GM19324 (cell line): ENCODE results near the gene RPS14.

Experiments used
- ATAC-seq: cut with Tn5 transposase; IDR thresholded peaks from one replicate; pipeline ENCODE4 v1.9.1; 2021; ENCODE audit warnings: mild to moderate bottlenecking, moderate library complexity; ENCODE audit not compliant: unreplicated experiment, low FRiP score

Gene RPS14

DNA sequence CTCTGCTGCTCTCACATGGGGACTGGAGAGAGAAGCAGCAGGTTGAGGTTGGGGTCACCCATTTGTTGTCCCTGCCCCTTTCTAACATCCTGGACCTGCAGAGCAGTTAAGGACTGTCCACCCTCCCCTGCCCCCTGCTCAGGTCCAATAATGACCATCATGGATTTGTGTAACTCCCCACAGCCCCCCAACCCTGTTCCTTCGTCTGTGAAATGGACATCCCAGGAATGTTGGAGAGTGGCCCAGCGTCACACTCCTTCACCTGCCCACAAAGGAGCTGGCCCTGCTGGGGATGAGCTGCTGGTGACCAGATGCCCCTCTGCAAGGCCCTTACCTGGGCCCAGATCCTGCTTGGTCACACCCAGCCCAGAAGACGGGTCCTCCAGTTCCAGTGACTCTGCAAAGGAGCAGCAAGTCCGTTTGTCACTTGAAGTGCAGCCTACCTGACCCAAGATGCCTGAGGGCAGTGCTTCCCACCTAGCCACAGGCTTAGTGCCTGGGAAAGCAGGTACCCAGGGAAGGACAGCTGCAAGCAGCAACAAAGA is 47.2 kb downstream of the RPS14 start:
- ATAC-seq = no peak

- no peak for ATAC-seq
Measured at GRCh38 chr5:150401376-150402228, 47.9 kb downstream of the RPS14 start.

DNA sequence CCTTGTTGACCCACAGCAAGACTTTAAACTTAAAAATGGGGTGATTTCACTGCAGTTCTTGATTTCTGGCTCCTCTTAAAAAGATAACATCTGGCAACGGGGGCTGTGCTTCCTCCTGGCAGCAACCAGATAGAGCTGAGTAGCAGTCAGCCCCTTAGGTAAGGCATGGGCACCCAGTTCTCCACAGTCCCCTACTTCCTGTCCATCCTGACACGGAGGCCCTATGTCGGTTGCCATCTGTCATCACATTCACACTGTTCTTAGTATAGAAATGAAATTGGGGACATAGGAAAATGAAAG is 48.5 kb downstream of the RPS14 start:
- ATAC-seq = no peak

GRCh38 chr5:150400316-150401075 is 49.0 kb downstream of the RPS14 start:
- ATAC-seq = no peak

DNA sequence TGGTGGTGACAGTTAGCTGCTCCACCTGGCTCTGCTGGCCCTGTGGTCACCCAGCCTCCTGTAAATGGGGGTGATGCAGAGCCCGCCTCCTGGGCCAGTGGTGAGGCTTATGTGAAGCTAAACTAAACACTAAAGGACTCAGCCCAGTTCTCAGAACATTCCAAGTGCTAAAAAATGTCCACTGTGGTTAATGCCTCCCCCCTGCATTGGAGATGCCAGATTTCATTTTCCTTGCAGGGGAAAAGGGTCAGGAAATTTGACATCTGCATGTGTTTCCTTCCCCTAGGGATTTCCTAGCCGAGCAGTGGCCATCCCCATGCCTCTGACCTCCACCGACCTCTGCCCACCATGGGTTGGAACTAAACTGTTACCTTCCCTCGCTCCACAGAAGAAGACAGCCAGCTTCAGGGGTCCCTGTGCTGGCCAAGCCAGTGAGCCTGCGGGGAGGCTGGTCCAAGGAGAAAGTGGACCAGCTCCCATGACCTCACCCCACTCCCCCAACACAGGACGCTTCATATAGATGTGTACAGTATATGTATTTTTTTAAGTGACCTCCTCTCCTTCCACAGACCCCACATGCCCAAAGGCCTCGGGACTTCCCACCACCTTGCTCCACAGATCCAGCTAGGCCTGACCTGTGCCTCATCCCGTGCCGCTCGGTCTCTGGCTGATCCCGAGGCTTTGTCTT is 49.9 kb downstream of the RPS14 start:
- ATAC-seq = no peak

GRCh38 chr5:150398722-150399523 is 50.6 kb downstream of the RPS14 start:
- no peak for ATAC-seq

DNA sequence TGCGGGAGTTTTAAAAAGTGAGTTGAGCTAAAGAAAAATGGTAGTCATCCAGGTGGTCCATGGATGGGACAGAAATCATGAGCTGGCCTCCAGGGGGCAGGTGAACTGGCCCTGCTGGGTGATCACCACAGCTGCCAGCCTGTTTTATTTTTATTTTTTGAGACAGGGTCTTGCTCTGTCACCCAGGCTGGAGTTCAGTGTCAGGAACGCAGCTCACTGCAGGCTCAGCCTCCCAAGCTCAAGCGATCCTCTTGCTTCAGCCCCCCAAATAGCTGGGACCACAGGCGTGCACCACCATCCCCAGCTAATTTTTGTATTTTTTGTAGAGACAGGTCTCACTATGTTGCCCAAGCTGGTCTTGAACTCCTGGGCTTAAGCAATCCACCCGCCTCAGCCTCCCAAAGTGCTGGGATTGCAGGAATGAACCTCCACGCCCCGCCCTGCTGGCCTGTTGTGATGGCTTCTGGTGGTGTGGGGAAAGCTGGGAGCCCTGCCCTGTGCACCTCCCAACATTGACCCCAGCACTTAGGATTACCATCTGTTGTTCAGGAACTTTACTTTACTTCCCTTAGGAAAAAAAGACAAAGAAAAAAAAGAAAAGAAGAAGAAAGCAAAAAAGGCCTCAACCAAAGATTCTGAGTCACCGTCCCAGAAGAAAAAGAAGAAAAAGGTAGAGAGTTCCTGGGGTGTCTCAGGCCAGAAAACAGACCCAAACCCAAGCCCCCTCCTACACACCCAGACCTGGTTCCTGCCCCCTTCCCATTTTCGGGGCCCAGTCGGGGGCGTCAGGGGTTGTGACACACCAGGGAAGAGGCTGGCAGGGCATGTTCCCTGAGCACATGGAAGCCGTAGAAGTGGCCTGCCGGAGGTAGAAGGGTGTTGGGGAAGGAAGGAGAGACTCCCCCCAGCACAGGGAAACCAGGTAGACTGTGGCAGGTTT is 51.5 kb downstream of the RPS14 start:
- ATAC-seq = no peak

DNA sequence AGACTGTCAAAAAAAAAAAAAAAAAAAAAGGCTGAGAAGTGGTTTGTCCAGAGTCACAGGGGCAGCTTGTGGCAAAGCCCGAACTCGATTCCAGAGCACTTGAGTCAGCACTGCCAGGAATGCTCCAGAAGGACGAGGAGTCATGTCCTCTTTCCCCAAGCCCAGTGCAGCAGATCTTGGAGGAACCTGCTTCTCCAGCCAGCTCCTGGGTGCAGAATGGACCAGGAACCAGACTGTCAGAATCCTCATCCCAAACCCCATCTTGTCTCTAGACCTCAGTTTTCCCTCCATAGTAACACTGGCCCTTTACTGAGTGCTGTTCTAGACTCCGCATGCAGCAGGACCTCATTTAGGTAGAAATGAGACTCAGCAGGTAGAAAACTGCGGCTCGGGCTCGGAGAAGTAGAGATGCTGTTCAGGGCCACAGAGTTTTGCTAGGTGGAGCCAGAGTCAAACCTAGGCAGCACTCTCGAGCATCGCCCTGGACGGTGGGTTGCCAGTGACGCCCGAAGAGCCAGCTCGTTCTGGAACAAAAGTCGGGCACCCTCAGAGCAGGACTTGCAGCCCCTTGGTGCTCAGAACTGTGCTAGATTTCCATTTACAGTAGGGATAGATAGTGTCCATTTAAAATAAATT is 52.3 kb downstream of the RPS14 start:
- no peak for ATAC-seq

- ATAC-seq = no peak
Measured at GRCh38 chr5:150396267-150396666, 53.3 kb downstream of the RPS14 start.

DNA sequence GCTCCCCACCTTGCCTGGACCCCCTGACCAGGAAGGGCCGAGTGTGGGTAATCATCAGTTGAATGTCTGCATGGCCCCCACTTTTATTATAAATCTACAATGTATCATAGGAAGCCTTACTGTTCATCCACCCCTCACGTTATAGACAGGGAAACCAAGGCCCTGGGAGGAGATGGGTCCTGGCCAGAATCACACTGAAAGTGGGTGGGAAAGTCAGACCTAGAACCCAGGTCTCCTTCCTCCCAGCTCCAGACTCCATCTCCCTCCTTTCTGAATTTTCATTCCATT is 53.9 kb downstream of the RPS14 start:
- no peak for ATAC-seq

- ATAC-seq = no peak
Measured at GRCh38 chr5:150394912-150395687, 54.4 kb downstream of the RPS14 start.

DNA sequence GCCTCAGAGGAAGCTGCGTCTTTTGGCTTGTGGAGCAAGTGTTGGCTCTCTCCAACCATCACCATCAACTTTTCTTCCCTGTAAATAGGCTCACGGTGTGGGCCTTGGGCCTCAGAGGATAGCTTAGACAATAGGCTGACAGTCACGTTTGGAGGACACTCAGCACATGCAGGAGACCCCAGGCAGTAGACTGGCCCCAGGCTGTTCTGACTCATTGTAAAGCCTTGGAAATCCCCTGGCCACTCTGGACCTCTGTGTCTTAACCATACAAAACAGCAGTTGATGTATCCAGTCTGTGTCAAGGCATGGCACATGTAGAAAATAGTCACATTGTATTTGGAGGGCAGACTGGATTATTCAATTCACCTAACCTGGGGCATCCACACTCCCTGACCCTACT is 55.4 kb downstream of the RPS14 start:
- no peak for ATAC-seq

- ATAC-seq = no peak
Measured at GRCh38 chr5:150393096-150393645, 56.4 kb downstream of the RPS14 start.

- no peak for ATAC-seq
Measured at GRCh38 chr5:150392680-150393079, 56.9 kb downstream of the RPS14 start.
